HTERT RPE-1 (cell line): ENCODE data around the gene HS2ST1.
"Not testable (repeated sequence)": the region's sequence is repeated elsewhere in the genome, so short reads cannot be mapped to it uniquely, and the experiment has no call there.

ENCODE experiments used
- in situ Hi-C: fragments of 300-500 bp; cut with MboI; formaldehyde crosslinking; loops from 4 replicates; pipeline ENCODE4 v1.14.3; 2020; ENCODE audit warnings: low sequenced_read_pairs

The HS2ST1 gene

DNA sequence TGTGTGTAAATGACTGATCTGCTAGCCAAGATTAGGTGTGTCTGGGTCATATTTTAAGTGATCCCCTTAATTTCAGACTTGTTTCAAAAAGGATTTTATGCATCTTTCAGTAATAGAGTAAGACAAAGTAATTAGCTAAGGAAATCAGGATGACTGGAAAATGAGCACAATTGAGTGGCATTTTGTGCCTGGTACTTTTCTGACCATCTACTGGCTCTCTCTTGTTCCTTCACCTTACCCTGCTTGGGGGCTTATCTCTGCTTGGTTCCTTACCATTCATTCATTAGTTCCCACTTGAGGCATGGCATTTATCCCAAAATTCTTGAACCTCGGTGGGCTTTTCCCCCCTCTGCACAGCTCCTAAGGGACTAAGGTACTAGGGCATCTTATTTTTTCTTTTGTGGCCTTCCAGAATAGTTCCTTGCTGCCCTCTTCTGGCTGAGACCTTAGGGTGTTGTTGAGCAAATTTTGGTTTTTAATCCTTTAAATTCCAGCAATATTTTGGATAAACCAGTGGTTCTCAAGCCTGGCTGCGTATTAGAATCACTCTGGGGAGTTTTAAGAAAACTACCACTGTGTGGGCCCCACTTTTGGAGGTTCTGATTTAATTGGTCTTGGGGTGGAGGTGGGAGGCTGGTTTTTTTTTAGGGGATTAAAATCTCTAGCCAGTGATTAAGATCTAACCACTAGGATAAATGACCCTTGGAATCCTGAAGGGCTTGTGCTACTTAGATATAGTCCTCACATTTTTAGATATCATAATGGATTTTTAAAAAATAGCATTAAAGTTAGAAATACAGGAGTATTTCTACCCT is 50.8 kb downstream of the HS2ST1 start:
- in situ Hi-C loops: no loop called here

DNA sequence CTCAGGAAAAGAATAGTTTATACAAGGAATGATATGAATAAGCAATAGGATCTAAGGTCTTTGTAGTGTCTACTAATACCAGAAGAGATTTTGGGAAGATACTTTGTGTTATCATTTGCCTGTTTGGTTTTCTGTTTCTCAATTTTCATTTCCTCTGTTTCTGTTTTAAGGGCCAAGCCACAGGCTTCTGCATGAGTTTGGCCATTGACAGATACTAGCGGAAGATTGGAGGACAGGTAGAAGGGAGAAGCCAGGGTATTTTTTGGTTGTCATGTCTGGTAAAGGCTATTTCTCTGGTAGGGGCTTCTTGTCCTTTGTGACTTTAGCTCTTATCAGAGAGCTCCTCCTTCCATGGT is 51.4 kb downstream of the HS2ST1 start:
- in situ Hi-C loops: no loop called here

DNA sequence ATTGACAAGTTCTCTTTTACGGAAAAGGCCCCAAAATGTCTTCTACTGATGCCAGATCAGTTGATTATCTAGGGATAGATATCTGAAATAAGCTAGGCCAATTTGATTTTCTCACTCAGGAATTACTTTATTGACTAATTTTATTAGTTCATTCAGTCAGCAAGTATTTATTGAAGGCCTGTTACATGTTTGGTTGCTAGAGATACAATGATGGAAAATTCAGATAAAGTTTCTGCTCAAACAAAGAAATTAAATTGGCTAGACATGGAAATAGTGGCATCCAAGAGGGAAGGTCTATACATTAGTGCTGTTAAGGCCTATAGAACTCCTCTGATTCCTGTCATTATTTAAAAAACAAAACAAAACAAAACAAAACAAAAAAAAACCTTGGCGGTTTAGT is 56.5 kb downstream of the HS2ST1 start:
- in situ Hi-C loops: no loop called here

DNA sequence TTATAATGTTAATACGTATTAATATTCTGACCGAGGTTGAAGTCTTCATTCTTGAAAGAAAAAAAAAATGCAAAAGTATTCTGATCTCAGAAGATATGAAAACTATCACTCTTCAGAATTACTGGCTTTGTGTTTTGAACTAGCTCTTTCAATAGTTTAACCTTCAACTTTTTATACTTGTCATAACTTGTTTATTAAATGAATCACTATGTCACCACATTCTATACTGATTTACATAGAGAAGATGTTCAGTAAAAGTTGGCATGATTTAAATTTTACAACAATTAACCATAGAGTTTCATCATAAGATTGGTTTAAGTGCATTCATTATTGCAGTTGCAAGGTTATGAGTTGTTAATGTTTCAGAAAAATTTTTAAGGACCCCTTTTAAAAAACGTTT is 57.3 kb downstream of the HS2ST1 start:
- in situ Hi-C loops: no loop called here

GRCh38 chr1:86972262-86972661 is 57.8 kb downstream of the HS2ST1 start:
- in situ Hi-C loops: no loop called here

GRCh38 chr1:86975993-86976550 is 61.6 kb downstream of the HS2ST1 start:
- in situ Hi-C loops: no loop called here

GRCh38 chr1:86976664-86977063 is 62.2 kb downstream of the HS2ST1 start:
- in situ Hi-C loops: no loop called here

DNA sequence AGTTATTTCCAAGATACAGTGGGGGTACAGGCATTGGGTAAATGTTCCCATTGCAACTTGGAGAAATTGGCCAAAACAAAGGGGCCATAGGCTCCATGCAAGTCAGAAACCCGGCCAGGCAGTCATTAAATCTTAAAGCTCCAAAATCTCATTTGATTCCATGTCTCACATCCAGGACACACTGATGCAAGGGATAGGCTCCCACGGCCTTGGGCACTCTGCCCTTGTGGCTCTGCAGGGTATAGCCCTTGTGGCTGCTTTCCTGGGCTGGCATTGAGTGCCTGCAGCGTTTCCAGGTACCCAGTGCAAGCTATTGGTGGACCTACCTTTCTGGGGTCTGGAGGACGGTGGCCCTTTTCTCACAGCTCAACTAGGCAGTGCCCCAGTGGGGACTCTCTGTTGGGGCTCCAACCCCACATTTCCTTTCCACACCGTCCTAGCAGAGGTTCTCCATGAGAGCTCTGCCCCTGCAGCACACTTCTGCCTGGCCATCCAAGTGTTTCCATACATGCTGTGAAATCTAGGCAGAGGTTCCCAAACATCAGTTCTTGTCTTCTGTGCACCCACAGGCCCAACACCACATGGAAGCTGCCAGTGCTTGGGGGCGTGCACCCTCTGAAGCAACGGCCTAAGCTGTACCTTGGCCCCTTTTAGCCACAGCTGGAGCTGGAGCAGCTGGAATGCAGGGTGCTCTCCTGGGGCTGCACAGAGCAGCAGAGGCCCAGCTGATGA is 67.2 kb downstream of the HS2ST1 start:
- in situ Hi-C loops: no loop called here

DNA sequence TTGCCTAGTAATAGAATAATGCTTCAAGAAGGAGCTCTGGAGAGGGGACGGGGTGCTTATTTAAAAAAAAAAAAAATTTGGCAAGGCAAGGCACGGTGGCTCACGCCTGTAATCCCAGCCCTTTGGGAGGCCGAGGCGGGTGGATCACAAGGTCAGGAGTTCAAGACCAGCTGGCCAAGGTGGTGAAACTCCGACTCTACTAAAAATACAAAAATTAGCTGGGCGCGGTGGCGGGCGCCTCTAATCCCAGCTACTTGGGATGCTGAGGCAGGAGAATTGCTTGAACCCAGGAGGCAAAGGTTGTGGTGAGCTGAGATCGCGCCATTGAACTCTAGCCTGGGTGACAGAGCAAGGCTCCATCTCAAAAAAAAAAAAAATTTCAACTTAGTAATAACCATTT is 69.2 kb downstream of the HS2ST1 start:
- in situ Hi-C loops: not testable (repeated sequence)

- in situ Hi-C loops: no loop called here
Measured at GRCh38 chr1:86987446-86987845, 73.0 kb downstream of the HS2ST1 start.

- in situ Hi-C loops: no loop called here
Measured at GRCh38 chr1:86988835-86989234, 74.4 kb downstream of the HS2ST1 start.

DNA sequence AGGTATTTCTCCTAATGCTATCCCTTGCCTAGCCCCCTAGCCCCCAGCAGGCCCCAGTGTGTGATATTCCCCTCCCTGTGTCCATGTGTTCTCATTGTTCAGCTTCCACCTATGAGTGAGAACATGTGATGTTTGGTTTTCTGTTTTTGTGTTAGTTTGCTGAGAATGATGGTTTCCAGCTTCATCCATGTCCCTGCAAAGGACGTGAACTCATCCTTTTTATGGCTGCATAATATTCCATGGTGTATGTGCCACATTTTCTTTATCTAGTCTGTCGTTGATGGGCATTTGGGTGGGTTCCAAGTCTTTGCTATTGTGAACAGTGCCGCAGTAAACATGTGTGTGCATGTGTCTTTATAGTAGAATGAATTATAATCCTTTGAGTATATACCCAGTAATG is 75.3 kb downstream of the HS2ST1 start:
- in situ Hi-C loops: not testable (repeated sequence)

DNA sequence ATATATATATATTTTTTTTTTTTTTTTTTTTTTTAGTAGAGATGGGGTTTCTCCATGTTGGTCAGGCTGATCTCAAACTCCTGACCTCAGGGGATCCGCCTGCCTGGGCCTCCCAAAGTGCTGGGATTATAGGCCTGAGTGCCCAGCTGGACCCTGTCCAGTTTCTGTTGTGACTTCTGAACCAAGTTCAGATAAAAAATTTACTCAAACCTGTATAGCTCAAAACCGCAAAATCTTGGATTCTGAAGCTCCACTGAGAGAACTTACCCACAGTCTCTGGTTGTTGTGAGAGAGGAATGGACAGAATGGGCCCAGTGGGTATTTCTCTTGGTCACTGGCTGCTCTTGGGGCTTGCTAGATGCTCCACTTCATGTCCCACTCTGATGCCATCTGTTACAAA is 76.4 kb downstream of the HS2ST1 start:
- in situ Hi-C loops: no loop called here

GRCh38 chr1:86991549-86992186 is 77.2 kb downstream of the HS2ST1 start:
- in situ Hi-C loops: no loop called here

DNA sequence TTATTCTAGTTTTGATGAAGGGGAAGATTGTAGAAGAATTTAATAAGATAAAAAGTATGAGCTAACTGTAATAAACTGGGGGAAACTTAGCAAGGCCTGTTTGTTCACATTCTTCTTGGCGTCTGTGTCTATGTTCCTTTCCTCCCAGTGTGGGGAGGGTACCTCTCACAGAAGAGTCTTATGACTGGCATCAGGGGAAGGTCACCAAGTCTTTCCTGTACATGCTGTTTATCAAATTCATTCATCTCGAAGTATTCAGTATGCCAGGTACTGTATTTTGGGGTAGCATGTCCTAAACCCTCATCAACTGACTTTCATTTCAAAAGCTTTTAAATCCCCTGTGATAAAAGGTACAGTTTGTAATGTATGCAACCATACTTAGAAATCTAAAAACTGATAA is 78.4 kb downstream of the HS2ST1 start:
- in situ Hi-C loops: no loop called here

GRCh38 chr1:86993269-86993985 is 79.0 kb downstream of the HS2ST1 start:
- in situ Hi-C loops: no loop called here

GRCh38 chr1:86994061-86994460 is 79.6 kb downstream of the HS2ST1 start:
- in situ Hi-C loops: no loop called here

DNA sequence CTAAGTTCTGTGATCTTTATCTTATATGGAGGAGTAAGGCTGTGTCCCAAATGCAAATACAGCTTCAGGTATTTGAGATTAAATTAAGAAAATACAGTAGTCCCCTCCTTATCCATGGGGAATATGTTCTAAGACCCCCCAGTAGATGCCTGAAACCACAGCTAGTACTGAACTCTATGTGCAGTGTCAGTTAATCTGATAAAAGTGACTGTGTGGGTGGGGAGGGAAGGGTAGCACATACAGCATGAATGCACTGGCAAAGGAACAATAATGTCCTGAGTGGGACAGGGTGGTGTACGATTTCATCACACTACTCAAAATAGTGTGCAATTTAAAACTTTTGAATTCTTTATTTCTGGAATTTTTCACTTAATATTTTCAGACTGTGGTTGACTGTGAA is 83.1 kb downstream of the HS2ST1 start:
- in situ Hi-C loops: no loop called here

DNA sequence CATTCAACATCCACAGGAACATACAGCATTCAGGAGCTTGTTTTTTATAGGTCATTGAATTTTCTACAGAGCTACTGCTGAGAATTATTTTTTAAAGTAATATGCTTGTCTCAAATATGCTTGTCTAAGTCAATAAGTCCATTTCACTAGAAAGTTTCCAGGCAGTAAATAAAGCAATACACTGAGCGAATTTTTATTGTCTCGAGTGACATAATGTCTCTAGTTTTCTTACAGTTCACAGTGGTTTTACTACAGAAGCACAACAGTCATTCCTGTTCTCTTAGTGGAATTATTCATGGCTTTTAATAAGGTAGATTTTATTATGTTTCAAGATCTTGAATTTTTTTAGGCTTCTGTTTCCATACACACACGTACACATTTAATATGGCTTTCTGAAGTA is 83.8 kb downstream of the HS2ST1 start:
- in situ Hi-C loops: no loop called here

DNA sequence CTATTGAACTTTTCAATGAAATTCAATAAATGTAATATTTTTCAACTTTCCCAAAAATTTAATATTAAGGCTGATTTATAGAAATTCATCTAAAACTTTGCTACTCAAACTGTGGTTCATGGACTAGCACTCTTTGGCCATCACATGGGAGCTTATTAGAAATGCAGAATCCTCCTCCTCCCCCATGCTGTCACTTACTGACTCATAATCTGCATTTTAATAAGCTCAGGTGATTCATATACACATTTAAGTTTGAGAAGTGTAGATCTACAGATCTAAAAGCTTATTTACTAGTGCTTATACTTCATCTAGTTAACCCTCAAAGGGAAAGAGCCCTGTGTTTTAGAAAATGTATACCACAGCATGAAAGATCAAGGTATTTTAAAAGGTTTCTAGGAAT is 84.3 kb downstream of the HS2ST1 start:
- in situ Hi-C loops: no loop called here

DNA sequence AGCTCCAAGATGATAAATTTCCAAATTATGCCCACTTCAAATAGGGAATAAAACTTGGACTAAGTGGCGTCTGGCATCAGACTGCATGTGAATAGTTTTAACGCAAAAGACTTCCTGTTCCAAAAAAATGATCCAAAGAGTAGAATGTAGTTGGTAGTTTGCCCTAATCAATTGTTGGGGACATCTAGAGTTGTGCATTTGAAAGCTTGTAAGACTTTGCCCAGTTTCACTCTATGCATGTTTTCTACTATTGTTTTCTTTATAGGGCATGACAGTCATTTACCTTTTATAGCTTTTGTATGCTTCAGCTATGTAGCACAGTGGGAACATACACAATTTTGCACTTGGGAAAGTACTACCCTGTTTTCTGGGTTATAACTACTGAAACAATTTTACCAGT is 86.0 kb downstream of the HS2ST1 start:
- in situ Hi-C loops: no loop called here
